Astrocyte of the cerebellum (primary cell): Measurements from ENCODE around the gene SESN3.
A peak's percentile ranks its signal among the peaks of the same experiment; 100 is the strongest.
"Not testable (repeated sequence)": the region's sequence is repeated elsewhere in the genome, so short reads cannot be mapped to it uniquely, and the experiment has no call there.

Experiments
- DNase-seq: peaks from one replicate; pipeline ENCODE4 v3.0.0-alpha.2; 2011; ENCODE audit warnings: low read depth
- H3K4me3 ChIP-seq: 2 replicates; pipeline ENCODE4 v1.5.1; 2011; ENCODE audit warnings: mild to moderate bottlenecking, low read depth, low read length, moderate library complexity
- CTCF ChIP-seq: IDR thresholded peaks from 2 replicates; pipeline ENCODE4 v1.5.1; 2012; ENCODE audit warnings: low read length, low read depth, moderate library complexity, mild to moderate bottlenecking; ENCODE audit errors: missing control alignments
- in situ Hi-C: cut with HindIII; loops from 2 replicates; pipeline ENCODE4 v1.10.0; 2017; ENCODE audit warnings: low sequenced_read_pairs

The SESN3 gene

GRCh38 chr11:95140397-95141033 lies 90.5 kb downstream of the SESN3 start:
- in situ Hi-C loops: no loop called here
- TF ChIP-seq CTCF: no peak
- H3K4me3 ChIP-seq: no peak overlapping the region
- DNase-seq: no peak

- no peak overlapping the region for H3K4me3 ChIP-seq
- no peak for DNase-seq
- TF ChIP-seq CTCF: peak; percentile 31
- in situ Hi-C loops: no loop called here
Observed at GRCh38 chr11:95138448-95138847, 92.6 kb downstream of the SESN3 start.

GRCh38 chr11:95137299-95137698 lies 93.7 kb downstream of the SESN3 start:
- H3K4me3 ChIP-seq: no peak overlapping the region
- DNase-seq: no peak
- TF ChIP-seq CTCF: no peak
- in situ Hi-C loops: no loop called here

- H3K4me3 ChIP-seq, in situ Hi-C loops, DNase-seq: not testable (repeated sequence)
Observed at GRCh38 chr11:95136747-95137146, 94.3 kb downstream of the SESN3 start.

GRCh38 chr11:95135880-95136279 lies 95.1 kb downstream of the SESN3 start:
- no peak overlapping the region for H3K4me3 ChIP-seq
- TF ChIP-seq CTCF: no peak
- in situ Hi-C loops: no loop called here
- DNase-seq: no peak

- H3K4me3 ChIP-seq: no peak overlapping the region
- TF ChIP-seq CTCF: no peak
- in situ Hi-C loops: no loop called here
- no peak for DNase-seq
Observed at GRCh38 chr11:95135155-95135554, 95.8 kb downstream of the SESN3 start.

GRCh38 chr11:95134491-95134890 lies 96.5 kb downstream of the SESN3 start:
- no peak for DNase-seq
- in situ Hi-C loops: no loop called here

More at GRCh38 chr11:95134491-95134890, 96.5 kb downstream of the SESN3 start:
- no peak overlapping the region for H3K4me3 ChIP-seq
- no peak for TF ChIP-seq CTCF
